ENCODE data around the gene TTC39A. TPM values are rescaled to one million over a fixed set of nuclear protein-coding genes. Genes with fewer than 3 reads are reported as not detected.
A peak's percentile ranks its signal among the peaks of the same experiment; 100 is the strongest.

Gene TTC39A
- polyA plus RNA-seq, result not detected

GRCh38 chr1:51330331-51331201 lies at the start of gene TTC39A:
TTC39A (minus strand) TSS chr1:51330562; CDS start chr1:51330477, 85 bp downstream.
- Mint-ChIP-seq H3K36me3 (peaks cover 2% of the 10 kb centered on the region), H3K9me3 (no peaks in the 10 kb centered on the region), H3K4me3 (peak within 1 kb of the TSS; percentile 27 to 90 (median 82)), H3K27me3 (peaks cover 14% of the 10 kb centered on the region), H3K27ac (peak within 1 kb of the TSS in 1 of 3 donors; percentile 88), H3K4me1 (peaks cover 0 to 7% (median 5%) of the 10 kb centered on the region in 3 donors)

GRCh38 chr1:51378871-51379270 lies 48.5 kb upstream of the TTC39A start:
- peaks cover 0 to 7% (median 0%) of the 10 kb centered on the region in 3 donors for H3K4me1 Mint-ChIP-seq
- peaks cover 14% of the 10 kb centered on the region for H3K36me3 Mint-ChIP-seq
- H3K4me3 Mint-ChIP-seq, result no peak overlapping the region
- no peaks in the 10 kb centered on the region for H3K9me3 Mint-ChIP-seq
- H3K27me3 Mint-ChIP-seq, result no peaks in the 10 kb centered on the region
- peak overlapping the region in 1 of 3 donors; percentile 16 for H3K27ac Mint-ChIP-seq

- peaks cover 0 to 2% (median 0%) of the 10 kb centered on the region in 3 donors for H3K4me1 Mint-ChIP-seq
- H3K36me3 Mint-ChIP-seq, result peaks cover 10% of the 10 kb centered on the region
- H3K27me3 Mint-ChIP-seq, result no peaks in the 10 kb centered on the region
- H3K9me3 Mint-ChIP-seq, result no peaks in the 10 kb centered on the region
- H3K27ac Mint-ChIP-seq, result no peak overlapping the region
- no peak overlapping the region for H3K4me3 Mint-ChIP-seq
These were observed 43.5 kb upstream of the TTC39A start for GRCh38 chr1:51373898-51374297.

- peaks cover 0 to 2% (median 0%) of the 10 kb centered on the region in 3 donors for H3K4me1 Mint-ChIP-seq
- no peak overlapping the region for H3K4me3 Mint-ChIP-seq
- H3K36me3 Mint-ChIP-seq, result peaks cover 10% of the 10 kb centered on the region
- no peak overlapping the region for H3K27ac Mint-ChIP-seq
- H3K27me3 Mint-ChIP-seq, result no peaks in the 10 kb centered on the region
- H3K9me3 Mint-ChIP-seq, result no peaks in the 10 kb centered on the region
These were observed 42.2 kb upstream of the TTC39A start for GRCh38 chr1:51372561-51372960.

- Mint-ChIP-seq H3K36me3 (peaks cover 6% of the 10 kb centered on the region), H3K27ac (no peak overlapping the region), H3K4me3 (no peak overlapping the region), H3K9me3 (no peaks in the 10 kb centered on the region), H3K27me3 (no peaks in the 10 kb centered on the region), H3K4me1 (peaks cover 0 to 2% (median 0%) of the 10 kb centered on the region in 3 donors)
These were observed 38.8 kb upstream of the TTC39A start for GRCh38 chr1:51369171-51369570.

- Mint-ChIP-seq H3K36me3 (no peaks in the 10 kb centered on the region), H3K27ac (no peak overlapping the region)
These were observed 35.4 kb upstream of the TTC39A start for GRCh38 chr1:51365774-51366173.

GRCh38 chr1:51359879-51360278 lies 29.5 kb upstream of the TTC39A start:
- Mint-ChIP-seq H3K27ac (no peak overlapping the region), H3K9me3 (no peaks in the 10 kb centered on the region), H3K36me3 (no peaks in the 10 kb centered on the region), H3K4me1 (no peaks in the 10 kb centered on the region), H3K27me3 (no peaks in the 10 kb centered on the region), H3K4me3 (no peak overlapping the region)

More at GRCh38 chr1:51365774-51366173, 35.4 kb upstream of the TTC39A start:
- Mint-ChIP-seq H3K4me3 (no peak overlapping the region), H3K9me3 (no peaks in the 10 kb centered on the region), H3K27me3 (no peaks in the 10 kb centered on the region), H3K4me1 (no peaks in the 10 kb centered on the region)

- H3K4me3 Mint-ChIP-seq, result no peak overlapping the region
- no peak overlapping the region for H3K27ac Mint-ChIP-seq
- H3K36me3 Mint-ChIP-seq, result no peaks in the 10 kb centered on the region
- H3K4me1 Mint-ChIP-seq, result no peaks in the 10 kb centered on the region
- H3K27me3 Mint-ChIP-seq, result no peaks in the 10 kb centered on the region
- no peaks in the 10 kb centered on the region for H3K9me3 Mint-ChIP-seq
These were observed 25.0 kb upstream of the TTC39A start for GRCh38 chr1:51355382-51355781.

GRCh38 chr1:51354416-51354815 lies 24.1 kb upstream of the TTC39A start:
- no peaks in the 10 kb centered on the region for H3K36me3 Mint-ChIP-seq
- H3K4me1 Mint-ChIP-seq, result no peaks in the 10 kb centered on the region
- H3K4me3 Mint-ChIP-seq, result no peak overlapping the region
- H3K27me3 Mint-ChIP-seq, result no peaks in the 10 kb centered on the region
- H3K27ac Mint-ChIP-seq, result no peak overlapping the region
- no peaks in the 10 kb centered on the region for H3K9me3 Mint-ChIP-seq

- H3K4me1 Mint-ChIP-seq, result peaks cover 0 to under 1% (median 0%) of the 10 kb centered on the region in 3 donors
- no peaks in the 10 kb centered on the region for H3K9me3 Mint-ChIP-seq
- H3K4me3 Mint-ChIP-seq, result no peak overlapping the region
- no peak overlapping the region for H3K27ac Mint-ChIP-seq
- H3K36me3 Mint-ChIP-seq, result no peaks in the 10 kb centered on the region
- H3K27me3 Mint-ChIP-seq, result no peaks in the 10 kb centered on the region
These were observed 21.5 kb upstream of the TTC39A start for GRCh38 chr1:51351907-51352306.

- peaks cover 2 to 5% (median 4%) of the 10 kb centered on the region in 3 donors for H3K4me1 Mint-ChIP-seq
- H3K4me3 Mint-ChIP-seq, result no peak overlapping the region
- H3K27me3 Mint-ChIP-seq, result peaks cover 5% of the 10 kb centered on the region
- no peak overlapping the region for H3K27ac Mint-ChIP-seq
- H3K36me3 Mint-ChIP-seq, result no peaks in the 10 kb centered on the region
- no peaks in the 10 kb centered on the region for H3K9me3 Mint-ChIP-seq
These were observed 19.5 kb upstream of the TTC39A start for GRCh38 chr1:51349862-51350261.

- no peaks in the 10 kb centered on the region for H3K9me3 Mint-ChIP-seq
These were observed 17.8 kb upstream of the TTC39A start for GRCh38 chr1:51348147-51348527.

GRCh38 chr1:51347398-51348146 lies 17.2 kb upstream of the TTC39A start:
- peaks cover 4 to 8% (median 6%) of the 10 kb centered on the region in 3 donors for H3K4me1 Mint-ChIP-seq
- H3K27me3 Mint-ChIP-seq, result peaks cover 16% of the 10 kb centered on the region
- H3K9me3 Mint-ChIP-seq, result no peaks in the 10 kb centered on the region
- no peak overlapping the region for H3K27ac Mint-ChIP-seq
- no peaks in the 10 kb centered on the region for H3K36me3 Mint-ChIP-seq
- H3K4me3 Mint-ChIP-seq, result peak overlapping the region in 1 of 4 donors; percentile 72

More at GRCh38 chr1:51348147-51348527, 17.8 kb upstream of the TTC39A start:
- peaks cover 4 to 8% (median 6%) of the 10 kb centered on the region in 3 donors for H3K4me1 Mint-ChIP-seq
- no peak overlapping the region for H3K4me3 Mint-ChIP-seq
- peaks cover 13% of the 10 kb centered on the region for H3K27me3 Mint-ChIP-seq
- H3K36me3 Mint-ChIP-seq, result no peaks in the 10 kb centered on the region
- H3K27ac Mint-ChIP-seq, result no peak overlapping the region

GRCh38 chr1:51346086-51346942 lies 16.0 kb upstream of the TTC39A start:
- no peak overlapping the region for H3K4me3 Mint-ChIP-seq
- H3K27me3 Mint-ChIP-seq, result peaks cover 20% of the 10 kb centered on the region
- H3K27ac Mint-ChIP-seq, result peak overlapping the region in 2 of 3 donors; percentile 3 to 18

More at GRCh38 chr1:51346086-51346942, 16.0 kb upstream of the TTC39A start:
- H3K36me3 Mint-ChIP-seq, result no peaks in the 10 kb centered on the region
- H3K4me1 Mint-ChIP-seq, result peaks cover 6 to 8% (median 7%) of the 10 kb centered on the region in 3 donors
- H3K9me3 Mint-ChIP-seq, result no peaks in the 10 kb centered on the region

All from IgD-negative memory B cell (primary cell).